ENCODE data around the gene BLOC1S4. TPM values are rescaled to one million over a fixed set of nuclear protein-coding genes. Genes with fewer than 3 reads are reported as not detected.
A peak's percentile ranks its signal among the peaks of the same experiment; 100 is the strongest.

Gene BLOC1S4
- total RNA-seq, 1 experiment from 2014 or later: 14.0 TPM

GRCh38 chr4:6710996-6711395, 5.0 kb upstream of the BLOC1S4 start:
- Histone ChIP-seq H3K4me1 (ENCODE audit: insufficient read depth, low read length) (peaks cover 18% of the 10 kb centered on the region), H2AFZ (ENCODE audit: low read length) (no peak overlapping the region), H3K79me2 (ENCODE audit: low read length) (peaks cover 37% of the 10 kb centered on the region), H3K9ac (ENCODE audit: low read length) (no peak overlapping the region), H4K20me1 (ENCODE audit: low read length) (0 out of 2 replicates have a peak, but pooled peaks cover 8% of the 10 kb centered on the region), H3K27me3 (ENCODE audit: low read length) (no peaks in the 10 kb centered on the region), H3K4me3 (ENCODE audit: low read length) (no peak overlapping the region), H3K9me2 (replicated peaks; ENCODE audit: low read length) (no peaks in the 10 kb centered on the region), H3K4me2 (ENCODE audit: low read length) (no peak overlapping the region), H3K36me3 (ENCODE audit: low read depth, low read length) (no peaks in the 10 kb centered on the region), H3K9me3 (ENCODE audit: low read length) (no peaks in the 10 kb centered on the region), H3F3A (ENCODE audit: low read length, unreplicated experiment) (no peaks in the 10 kb centered on the region), H3K27ac (ENCODE audit: low read length) (no peak overlapping the region)
- intact Hi-C loops (cut with micrococcal nuclease): no loop called here
- DNase-seq (no peak), ATAC-seq (no peak)
- no TSS peak for BruUV-seq (replicated peaks)
- ChIA-PET CTCF (no interaction called here), POLR2A (ENCODE audit: unreplicated experiment) (no interaction called here)
- TF ChIP-seq EZH2phosphoT487 (IDR thresholded peaks at IDR 0.05; ENCODE audit: borderline replicate concordance, low read length): no peak
- TF ChIP-seq EZH2 (IDR thresholded peaks at IDR 0.05; ENCODE audit: low read length, unreplicated experiment): no peak
- TF ChIP-seq CTCF (conservative IDR thresholded peaks at IDR 0.05; ENCODE audit: low read depth, low read length): no peak

- Histone ChIP-seq H3K9me2 (replicated peaks; ENCODE audit: low read length) (no peaks in the 10 kb centered on the region), H4K20me1 (ENCODE audit: low read length) (peaks cover 2% of the 10 kb centered on the region; the same call in 1 of the 2 replicates), H3K79me2 (ENCODE audit: low read length) (peaks cover 22% of the 10 kb centered on the region), H3K27me3 (ENCODE audit: low read length) (no peaks in the 10 kb centered on the region), H3K4me3 (ENCODE audit: low read length) (no peak overlapping the region), H3K27ac (ENCODE audit: low read length) (no peak overlapping the region), H3K4me2 (ENCODE audit: low read length) (no peak overlapping the region), H3F3A (ENCODE audit: low read length, unreplicated experiment) (no peaks in the 10 kb centered on the region), H3K9me3 (ENCODE audit: low read length) (no peaks in the 10 kb centered on the region), H3K36me3 (ENCODE audit: low read depth, low read length) (no peaks in the 10 kb centered on the region), H2AFZ (ENCODE audit: low read length) (peak overlapping the region; percentile 80; the same call in 1 of the 2 replicates), H3K9ac (ENCODE audit: low read length) (no peak overlapping the region), H3K4me1 (ENCODE audit: insufficient read depth, low read length) (peaks cover 9% of the 10 kb centered on the region)
- no peak for TF ChIP-seq EZH2phosphoT487 (IDR thresholded peaks at IDR 0.05; ENCODE audit: borderline replicate concordance, low read length)
- TF ChIP-seq EZH2 (IDR thresholded peaks at IDR 0.05; ENCODE audit: low read length, unreplicated experiment): no peak
- TF ChIP-seq CTCF (conservative IDR thresholded peaks at IDR 0.05; ENCODE audit: low read depth, low read length): no peak
- ChIA-PET POLR2A (ENCODE audit: unreplicated experiment) (no interaction called here), CTCF (interaction anchor here (0.6 kb wide), 1 partner anchor 50 kb away, joined by 4 read pairs; no protein-coding TSS in a partner anchor)
- no peak for DNase-seq
- intact Hi-C loops (cut with micrococcal nuclease): no loop called here
- ATAC-seq: no peak
- no TSS peak for BruUV-seq (replicated peaks)
These were observed 1.0 kb upstream of the BLOC1S4 start for GRCh38 chr4:6714954-6715353.

GRCh38 chr4:6715704-6716017, 313 bp upstream of the BLOC1S4 start:
- no peaks in the 10 kb centered on the region for H3K9me2 ChIP-seq (replicated peaks; ENCODE audit: low read length)
- no TSS peak for BruUV-seq (replicated peaks)
- no peak for TF ChIP-seq EZH2phosphoT487 (IDR thresholded peaks at IDR 0.05; ENCODE audit: borderline replicate concordance, low read length)
- no peak for TF ChIP-seq EZH2 (IDR thresholded peaks at IDR 0.05; ENCODE audit: low read length, unreplicated experiment)
- no peak for TF ChIP-seq CTCF (conservative IDR thresholded peaks at IDR 0.05; ENCODE audit: low read depth, low read length)
- H3K36me3 ChIP-seq (ENCODE audit: low read depth, low read length): no peaks in the 10 kb centered on the region
- peak overlapping the region; percentile 89 for H3K4me3 ChIP-seq (ENCODE audit: low read length)
- no peak for DNase-seq
- H3K79me2 ChIP-seq (ENCODE audit: low read length): peaks cover 22% of the 10 kb centered on the region
- H3K9me3 ChIP-seq (ENCODE audit: low read length): no peaks in the 10 kb centered on the region
- peak overlapping the region; percentile 80 for H2AFZ ChIP-seq (ENCODE audit: low read length)
- ATAC-seq: no peak; the same call in 1 of the 2 replicates
- POLR2A ChIA-PET (ENCODE audit: unreplicated experiment): no interaction called here
- no peaks in the 10 kb centered on the region for H3K27me3 ChIP-seq (ENCODE audit: low read length)
- H3F3A ChIP-seq (ENCODE audit: low read length, unreplicated experiment): no peaks in the 10 kb centered on the region
- peaks cover 2% of the 10 kb centered on the region; the same call in 1 of the 2 replicates for H4K20me1 ChIP-seq (ENCODE audit: low read length)
- intact Hi-C loops (cut with micrococcal nuclease): loop anchor here (1.0 to 2.0 kb wide), 2 partner anchors 41 to 159 kb away; a partner anchor contains a TSS
- H3K9ac ChIP-seq (ENCODE audit: low read length): peak overlapping the region; percentile 90
- H3K4me1 ChIP-seq (ENCODE audit: insufficient read depth, low read length): peaks cover 9% of the 10 kb centered on the region
- CTCF ChIA-PET: no interaction called here
- H3K27ac ChIP-seq (ENCODE audit: low read length): peak overlapping the region; percentile 3; the same call in 1 of the 2 replicates
- peak overlapping the region; percentile 90 for H3K4me2 ChIP-seq (ENCODE audit: low read length)
